Epithelial cell of esophagus (primary cell): ENCODE measurements around the gene MED17.
"Not testable (repeated sequence)": the region's sequence is repeated elsewhere in the genome, so short reads cannot be mapped to it uniquely, and the experiment has no call there.

Experiments used
- DNase-seq: peaks from one replicate; pipeline ENCODE4 v3.0.0; 2010; ENCODE audit warnings: low read depth
- H3K4me3 ChIP-seq: 2 replicates; pipeline ENCODE4 v1.5.1; 2011; ENCODE audit warnings: mild to moderate bottlenecking, low read length, control low read depth
- TF ChIP-seq, protein P1 (sequence below): IDR thresholded peaks from 2 replicates; pipeline ENCODE4 v1.5.1; 2011; ENCODE audit warnings: low read depth, mild to moderate bottlenecking, low read length, control low read depth, inconsistent platforms; ENCODE audit not compliant: insufficient read depth; ENCODE audit errors: missing control alignments

Gene MED17

DNA sequence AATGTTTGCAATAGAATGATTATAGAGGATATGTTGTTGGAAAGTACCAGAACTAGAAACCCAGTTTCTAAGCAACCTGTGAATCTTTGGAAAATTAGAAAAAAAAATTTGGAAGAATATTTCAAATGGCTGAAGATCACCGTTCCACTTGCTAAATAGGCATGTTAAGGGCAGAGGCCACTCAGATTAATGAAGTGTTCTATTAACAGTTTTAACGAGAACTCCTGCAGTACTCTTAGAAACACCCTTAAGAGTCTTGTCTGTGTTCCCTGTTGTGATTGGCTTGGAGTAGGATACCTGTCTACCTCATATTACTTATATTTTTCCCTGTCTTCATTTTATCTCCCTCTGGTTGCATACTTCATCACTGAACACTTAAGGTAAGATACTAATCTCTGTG is 38.0 kb upstream of the MED17 start:
- DNase-seq, result no peak
- no peak overlapping the region for H3K4me3 ChIP-seq
- TF ChIP-seq, protein P1, sequence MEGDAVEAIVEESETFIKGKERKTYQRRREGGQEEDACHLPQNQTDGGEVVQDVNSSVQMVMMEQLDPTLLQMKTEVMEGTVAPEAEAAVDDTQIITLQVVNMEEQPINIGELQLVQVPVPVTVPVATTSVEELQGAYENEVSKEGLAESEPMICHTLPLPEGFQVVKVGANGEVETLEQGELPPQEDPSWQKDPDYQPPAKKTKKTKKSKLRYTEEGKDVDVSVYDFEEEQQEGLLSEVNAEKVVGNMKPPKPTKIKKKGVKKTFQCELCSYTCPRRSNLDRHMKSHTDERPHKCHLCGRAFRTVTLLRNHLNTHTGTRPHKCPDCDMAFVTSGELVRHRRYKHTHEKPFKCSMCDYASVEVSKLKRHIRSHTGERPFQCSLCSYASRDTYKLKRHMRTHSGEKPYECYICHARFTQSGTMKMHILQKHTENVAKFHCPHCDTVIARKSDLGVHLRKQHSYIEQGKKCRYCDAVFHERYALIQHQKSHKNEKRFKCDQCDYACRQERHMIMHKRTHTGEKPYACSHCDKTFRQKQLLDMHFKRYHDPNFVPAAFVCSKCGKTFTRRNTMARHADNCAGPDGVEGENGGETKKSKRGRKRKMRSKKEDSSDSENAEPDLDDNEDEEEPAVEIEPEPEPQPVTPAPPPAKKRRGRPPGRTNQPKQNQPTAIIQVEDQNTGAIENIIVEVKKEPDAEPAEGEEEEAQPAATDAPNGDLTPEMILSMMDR, result no peak

DNA sequence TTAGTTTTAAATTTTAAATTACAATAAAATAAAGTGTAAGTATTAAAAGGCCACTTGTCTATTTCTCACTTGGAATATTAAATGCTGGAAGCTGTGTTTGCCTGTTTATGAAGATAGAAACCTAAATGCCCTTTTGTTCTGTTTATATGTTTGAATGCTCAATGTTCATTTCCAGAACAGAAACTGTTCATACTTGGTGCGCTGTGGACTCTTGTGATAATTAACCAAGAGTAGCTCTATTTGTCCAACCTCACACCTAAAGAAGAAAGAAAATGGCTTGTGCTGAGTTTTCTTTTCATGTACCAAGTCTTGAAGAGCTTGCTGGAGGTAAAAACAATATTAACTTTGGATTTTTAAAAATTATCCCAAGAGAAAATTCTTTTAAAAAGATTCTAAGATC is 37.0 kb upstream of the MED17 start:
- TF ChIP-seq, protein P1, result no peak
- no peak overlapping the region for H3K4me3 ChIP-seq
- no peak for DNase-seq

DNA sequence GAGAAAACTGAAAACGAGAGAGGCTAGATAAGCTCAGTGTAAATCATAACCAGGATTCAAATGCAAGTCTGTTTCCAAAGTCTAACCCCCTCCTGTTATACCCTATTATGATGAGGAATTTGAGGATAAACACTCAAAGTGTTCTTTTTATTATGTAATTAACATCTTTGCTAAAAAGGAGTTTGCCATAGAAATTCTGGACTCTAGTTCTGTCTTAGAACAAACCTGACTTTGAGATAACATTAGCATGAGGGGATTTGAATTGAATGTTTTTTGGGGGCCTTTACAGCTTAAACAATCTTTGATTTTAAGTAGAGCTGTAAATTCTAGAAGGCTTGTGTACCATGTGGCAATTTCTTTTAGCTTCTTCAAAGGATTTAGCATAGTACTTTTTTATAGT is 33.1 kb upstream of the MED17 start:
- DNase-seq, result no peak
- TF ChIP-seq, protein P1, result no peak
- H3K4me3 ChIP-seq, result no peak overlapping the region

DNA sequence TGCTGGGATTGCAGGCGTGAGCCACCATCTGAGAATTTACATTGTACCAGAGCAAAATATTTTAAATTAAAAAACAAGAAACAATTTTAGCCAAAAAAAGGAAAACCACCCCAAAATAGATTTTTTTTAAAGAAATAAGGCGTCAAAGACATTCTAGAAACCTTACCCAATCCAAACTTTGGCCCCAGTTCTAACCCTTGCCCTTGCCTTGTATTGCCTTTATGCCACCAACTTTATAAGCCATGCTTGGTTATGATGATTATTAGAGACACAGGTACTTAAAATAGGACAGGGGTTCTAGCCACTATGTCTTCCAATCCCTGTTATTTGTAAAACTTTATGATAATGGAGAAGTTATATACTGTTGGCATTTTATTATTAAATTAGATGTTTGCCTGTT is 30.8 kb upstream of the MED17 start:
- H3K4me3 ChIP-seq, result no peak overlapping the region
- no peak for DNase-seq
- TF ChIP-seq, protein P1, result no peak

DNA sequence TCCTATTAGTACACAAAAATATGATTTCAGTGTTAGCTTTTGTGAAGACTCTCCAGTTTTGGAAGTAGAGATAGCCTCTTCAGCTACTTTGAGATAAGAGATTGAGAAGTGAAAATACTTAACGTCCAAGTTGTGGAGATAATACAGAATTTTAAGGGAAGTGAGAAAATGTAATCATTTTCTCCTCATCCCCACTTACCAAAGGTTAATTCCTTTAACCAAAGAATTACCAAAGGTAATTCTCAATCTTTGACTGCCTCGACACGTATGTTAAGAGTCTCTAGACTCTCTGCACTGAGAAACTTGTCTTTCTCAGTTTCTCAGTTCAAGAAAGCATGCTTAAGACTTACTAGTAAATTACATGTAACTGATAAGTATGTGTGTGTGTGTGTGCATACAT is 27.3 kb upstream of the MED17 start:
- H3K4me3 ChIP-seq, result no peak overlapping the region
- TF ChIP-seq, protein P1, result no peak
- no peak for DNase-seq

DNA sequence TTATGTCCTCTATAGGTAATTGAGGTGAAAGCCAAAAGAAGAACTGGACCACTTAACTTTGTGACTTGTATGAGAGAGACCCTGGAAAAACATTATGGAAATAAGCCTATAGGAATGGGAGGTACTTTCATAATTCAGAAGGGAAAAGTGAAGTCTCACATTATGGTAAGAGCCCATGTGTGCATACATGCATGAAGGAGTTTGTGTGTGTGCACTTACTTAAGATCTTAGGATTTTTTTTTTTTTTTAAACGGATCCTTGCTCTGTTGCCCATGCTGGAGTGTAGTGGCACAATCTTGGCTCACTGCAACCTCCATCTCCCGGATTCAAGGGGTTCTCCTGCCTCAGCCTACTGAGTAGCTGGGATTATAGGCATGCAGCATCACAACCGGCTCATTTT is 26.8 kb upstream of the MED17 start:
- no peak overlapping the region for H3K4me3 ChIP-seq
- no peak for DNase-seq
- TF ChIP-seq, protein P1, result no peak

DNA sequence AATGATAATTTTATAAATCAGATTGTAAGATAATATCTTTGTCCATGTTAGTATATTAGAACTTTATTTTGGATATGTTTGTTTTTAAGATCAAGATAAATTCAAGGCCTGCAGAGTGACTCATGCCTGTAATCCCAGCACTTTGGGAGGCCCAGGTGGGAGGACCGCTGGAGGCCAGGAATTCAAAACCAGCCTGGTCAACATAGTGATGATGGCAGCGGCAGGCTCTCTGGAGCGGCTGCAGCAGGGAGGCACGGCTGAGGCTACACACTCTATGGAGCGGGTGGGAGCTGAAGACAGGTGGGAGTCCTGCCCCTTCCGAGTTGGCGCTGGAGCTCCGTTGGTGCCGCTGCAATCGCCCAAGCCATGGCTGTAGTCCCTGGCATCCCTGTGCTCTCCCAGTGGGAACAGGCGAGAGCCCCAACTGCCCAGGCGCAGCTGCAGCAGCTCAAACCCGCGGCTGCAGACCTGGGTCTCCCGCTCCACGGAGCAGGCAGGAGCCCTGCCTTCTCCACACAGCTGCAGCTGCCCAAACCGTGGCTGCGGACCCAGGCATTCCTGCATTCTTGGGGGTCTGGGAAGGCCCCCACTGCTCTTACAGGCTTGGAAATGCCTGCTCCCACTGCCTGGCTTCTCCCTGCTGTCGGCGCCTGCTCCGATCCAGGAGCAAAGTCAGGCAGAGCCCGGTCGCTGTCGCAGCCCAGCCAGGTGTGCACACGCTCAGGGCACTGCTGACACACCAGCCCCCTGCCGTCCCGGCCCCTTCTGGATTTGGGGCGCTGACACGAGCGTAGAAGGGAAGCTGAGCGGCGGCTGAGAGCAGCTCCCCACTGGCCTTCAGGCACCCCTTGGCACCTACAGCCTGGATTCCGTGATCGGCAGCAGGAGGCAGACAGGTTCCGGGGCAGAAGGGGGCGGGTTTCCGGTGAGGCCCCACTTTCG is 25.9 kb upstream of the MED17 start:
- TF ChIP-seq, protein P1, result no peak
- no peak overlapping the region for H3K4me3 ChIP-seq

DNA sequence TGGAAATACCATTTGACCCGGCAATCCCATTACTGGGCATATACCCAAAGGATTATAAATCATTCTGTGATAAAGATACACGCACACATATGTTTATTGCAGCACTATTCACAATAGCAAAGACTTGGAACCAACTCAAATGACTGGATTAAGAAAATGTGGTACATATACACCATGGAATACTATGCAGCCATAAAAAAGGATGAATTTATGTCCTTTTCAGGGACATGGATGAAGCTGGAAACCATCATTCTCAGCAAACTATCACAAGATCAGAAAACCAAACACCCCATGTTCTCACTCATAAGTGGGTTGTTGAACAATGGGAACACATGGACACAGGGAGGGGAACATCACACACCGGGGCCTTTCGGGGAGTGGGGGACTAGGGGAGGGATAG is 25.0 kb upstream of the MED17 start:
- not testable (repeated sequence) for DNase-seq, H3K4me3 ChIP-seq

More for the DNA sequence above, 25.9 kb upstream of the MED17 start:
- DNase-seq, result no peak
